Chondrocyte (in vitro differentiated cells): ENCODE results near the gene PKD1L1. TPM values are rescaled to one million over a fixed set of nuclear protein-coding genes. Genes with fewer than 3 reads are reported as not detected.
A peak's percentile ranks its signal among the peaks of the same experiment; 100 is the strongest.

ENCODE experiments used
- DNase-seq: peaks from one replicate; pipeline ENCODE4 v3.0.0; 2021; ENCODE audit warnings: mixed read lengths, low spot score
- H3K27ac Mint-ChIP-seq: one replicate; pipeline ENCODE4 v1.8.0; 2021; ENCODE audit warnings: mild to moderate bottlenecking, moderate library complexity, mixed read lengths; ENCODE audit not compliant: unreplicated experiment
- H3K27me3 Mint-ChIP-seq: 2 replicates; pipeline ENCODE4 v1.8.0; 2021; ENCODE audit warnings: low read depth, mixed read lengths
- H3K36me3 Mint-ChIP-seq: 2 replicates; pipeline ENCODE4 v1.8.0; 2021; ENCODE audit warnings: low read depth, mixed read lengths
- H3K4me1 Mint-ChIP-seq: 2 replicates; pipeline ENCODE4 v1.8.0; 2021; ENCODE audit warnings: low read depth, mild to moderate bottlenecking, mixed read lengths
- H3K4me3 Mint-ChIP-seq: one replicate; pipeline ENCODE4 v1.8.0; 2021; ENCODE audit warnings: mild to moderate bottlenecking, moderate library complexity, mixed read lengths; ENCODE audit not compliant: unreplicated experiment
- H3K9me3 Mint-ChIP-seq: 2 replicates; pipeline ENCODE4 v1.8.0; 2021; ENCODE audit warnings: low read depth, mixed read lengths
- CTCF ChIP-seq: fragments of 200-600 bp; sonication (generic); IDR thresholded peaks from 2 replicates; pipeline ENCODE4 v1.5.0; 2021; ENCODE audit warnings: antibody characterized with exemption, mild to moderate bottlenecking, moderate library complexity
- total RNA-seq: library from RNA; stranded (reverse); gene quantifications from 3 replicates; pipeline ENCODE4 v1.2.1, GENCODE V29; 2021

Gene PKD1L1
- total RNA-seq, 1 donor from 2014 or later: 0.25 TPM

- H3K36me3 Mint-ChIP-seq: peaks cover 2% of the 10 kb centered on the region
- peak overlapping the region; percentile 93 for H3K27ac Mint-ChIP-seq
- peaks cover 2% of the 10 kb centered on the region for H3K9me3 Mint-ChIP-seq
- no peaks in the 10 kb centered on the region for H3K27me3 Mint-ChIP-seq
- TF ChIP-seq CTCF: no peak
- H3K4me1 Mint-ChIP-seq: peaks cover 69% of the 10 kb centered on the region
- no peak overlapping the region for H3K4me3 Mint-ChIP-seq
- DNase-seq: no peak
Observed at GRCh38 chr7:47785923-47786556, 162.2 kb downstream of the PKD1L1 start.

GRCh38 chr7:47783456-47784223 is 164.6 kb downstream of the PKD1L1 start:
- DNase-seq: no peak
- H3K27ac Mint-ChIP-seq: peak overlapping the region; percentile 93
- H3K36me3 Mint-ChIP-seq: peaks cover 2% of the 10 kb centered on the region
- no peak overlapping the region for H3K4me3 Mint-ChIP-seq
- peaks cover 68% of the 10 kb centered on the region for H3K4me1 Mint-ChIP-seq
- peaks cover 2% of the 10 kb centered on the region for H3K9me3 Mint-ChIP-seq
- no peak for TF ChIP-seq CTCF
- no peaks in the 10 kb centered on the region for H3K27me3 Mint-ChIP-seq

GRCh38 chr7:47782792-47783191 is 165.5 kb downstream of the PKD1L1 start:
- Mint-ChIP-seq H3K36me3 (peaks cover 2% of the 10 kb centered on the region), H3K27me3 (no peaks in the 10 kb centered on the region), H3K27ac (peak overlapping the region; percentile 93), H3K4me3 (no peak overlapping the region), H3K4me1 (peaks cover 72% of the 10 kb centered on the region), H3K9me3 (peaks cover 3% of the 10 kb centered on the region)
- no peak for DNase-seq
- TF ChIP-seq CTCF: no peak

- no peak for TF ChIP-seq CTCF
- peaks cover 7% of the 10 kb centered on the region for H3K9me3 Mint-ChIP-seq
- H3K36me3 Mint-ChIP-seq: peaks cover 2% of the 10 kb centered on the region
- peak overlapping the region; percentile 93 for H3K27ac Mint-ChIP-seq
- no peak for DNase-seq
- H3K4me3 Mint-ChIP-seq: no peak overlapping the region
- H3K27me3 Mint-ChIP-seq: no peaks in the 10 kb centered on the region
- peaks cover 65% of the 10 kb centered on the region for H3K4me1 Mint-ChIP-seq
Observed at GRCh38 chr7:47782022-47782421, 166.2 kb downstream of the PKD1L1 start.

- Mint-ChIP-seq H3K9me3 (peaks cover 7% of the 10 kb centered on the region), H3K4me3 (no peak overlapping the region), H3K36me3 (peaks cover 2% of the 10 kb centered on the region), H3K27ac (no peak overlapping the region), H3K4me1 (peaks cover 59% of the 10 kb centered on the region), H3K27me3 (no peaks in the 10 kb centered on the region)
- TF ChIP-seq CTCF: no peak
- DNase-seq: no peak
Observed at GRCh38 chr7:47780555-47780954, 167.7 kb downstream of the PKD1L1 start.
